ENCODE measurements around the gene AQP2.

DNA sequence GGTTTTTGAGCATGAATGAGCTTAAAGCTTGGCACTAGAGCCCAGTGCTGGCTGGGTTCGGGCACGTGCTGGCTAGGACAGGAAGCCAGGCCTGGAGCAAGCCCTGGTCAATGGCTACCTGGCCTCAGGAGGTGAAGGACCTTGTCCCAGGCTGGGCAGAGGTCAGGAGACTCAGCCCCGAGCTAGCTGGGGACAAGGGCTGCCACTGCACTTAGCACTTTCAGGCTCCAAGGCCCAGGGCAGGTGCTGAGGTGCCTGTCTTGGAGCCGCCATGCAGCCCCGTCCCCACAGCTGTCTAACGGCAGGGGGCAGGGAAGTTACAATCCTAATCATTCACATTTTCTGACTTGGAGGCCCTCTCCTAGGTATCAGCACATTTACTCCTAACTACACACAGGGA is 17.9 kb downstream of the AQP2 start:
- TF ChIP-seq YY1 (IDR thresholded peaks at IDR 0.05), result peak; percentile 55
- TF ChIP-seq, protein P1, sequence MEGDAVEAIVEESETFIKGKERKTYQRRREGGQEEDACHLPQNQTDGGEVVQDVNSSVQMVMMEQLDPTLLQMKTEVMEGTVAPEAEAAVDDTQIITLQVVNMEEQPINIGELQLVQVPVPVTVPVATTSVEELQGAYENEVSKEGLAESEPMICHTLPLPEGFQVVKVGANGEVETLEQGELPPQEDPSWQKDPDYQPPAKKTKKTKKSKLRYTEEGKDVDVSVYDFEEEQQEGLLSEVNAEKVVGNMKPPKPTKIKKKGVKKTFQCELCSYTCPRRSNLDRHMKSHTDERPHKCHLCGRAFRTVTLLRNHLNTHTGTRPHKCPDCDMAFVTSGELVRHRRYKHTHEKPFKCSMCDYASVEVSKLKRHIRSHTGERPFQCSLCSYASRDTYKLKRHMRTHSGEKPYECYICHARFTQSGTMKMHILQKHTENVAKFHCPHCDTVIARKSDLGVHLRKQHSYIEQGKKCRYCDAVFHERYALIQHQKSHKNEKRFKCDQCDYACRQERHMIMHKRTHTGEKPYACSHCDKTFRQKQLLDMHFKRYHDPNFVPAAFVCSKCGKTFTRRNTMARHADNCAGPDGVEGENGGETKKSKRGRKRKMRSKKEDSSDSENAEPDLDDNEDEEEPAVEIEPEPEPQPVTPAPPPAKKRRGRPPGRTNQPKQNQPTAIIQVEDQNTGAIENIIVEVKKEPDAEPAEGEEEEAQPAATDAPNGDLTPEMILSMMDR (IDR thresholded peaks at IDR 0.05; ENCODE audit: low read depth, low read length, missing input control), result no peak
- TF ChIP-seq RAD21 (IDR thresholded peaks at IDR 0.05), result peak in 1 of 2 donors; percentile 20
- TF ChIP-seq, protein P2, sequence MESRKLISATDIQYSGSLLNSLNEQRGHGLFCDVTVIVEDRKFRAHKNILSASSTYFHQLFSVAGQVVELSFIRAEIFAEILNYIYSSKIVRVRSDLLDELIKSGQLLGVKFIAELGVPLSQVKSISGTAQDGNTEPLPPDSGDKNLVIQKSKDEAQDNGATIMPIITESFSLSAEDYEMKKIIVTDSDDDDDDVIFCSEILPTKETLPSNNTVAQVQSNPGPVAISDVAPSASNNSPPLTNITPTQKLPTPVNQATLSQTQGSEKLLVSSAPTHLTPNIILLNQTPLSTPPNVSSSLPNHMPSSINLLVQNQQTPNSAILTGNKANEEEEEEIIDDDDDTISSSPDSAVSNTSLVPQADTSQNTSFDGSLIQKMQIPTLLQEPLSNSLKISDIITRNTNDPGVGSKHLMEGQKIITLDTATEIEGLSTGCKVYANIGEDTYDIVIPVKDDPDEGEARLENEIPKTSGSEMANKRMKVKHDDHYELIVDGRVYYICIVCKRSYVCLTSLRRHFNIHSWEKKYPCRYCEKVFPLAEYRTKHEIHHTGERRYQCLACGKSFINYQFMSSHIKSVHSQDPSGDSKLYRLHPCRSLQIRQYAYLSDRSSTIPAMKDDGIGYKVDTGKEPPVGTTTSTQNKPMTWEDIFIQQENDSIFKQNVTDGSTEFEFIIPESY (IDR thresholded peaks at IDR 0.05), result no peak
- TF ChIP-seq FOXA1 (IDR thresholded peaks at IDR 0.05), result no peak
- TF ChIP-seq, protein P3, sequence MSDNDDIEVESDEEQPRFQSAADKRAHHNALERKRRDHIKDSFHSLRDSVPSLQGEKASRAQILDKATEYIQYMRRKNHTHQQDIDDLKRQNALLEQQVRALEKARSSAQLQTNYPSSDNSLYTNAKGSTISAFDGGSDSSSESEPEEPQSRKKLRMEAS (IDR thresholded peaks at IDR 0.05), result no peak
- TF ChIP-seq, protein P4, sequence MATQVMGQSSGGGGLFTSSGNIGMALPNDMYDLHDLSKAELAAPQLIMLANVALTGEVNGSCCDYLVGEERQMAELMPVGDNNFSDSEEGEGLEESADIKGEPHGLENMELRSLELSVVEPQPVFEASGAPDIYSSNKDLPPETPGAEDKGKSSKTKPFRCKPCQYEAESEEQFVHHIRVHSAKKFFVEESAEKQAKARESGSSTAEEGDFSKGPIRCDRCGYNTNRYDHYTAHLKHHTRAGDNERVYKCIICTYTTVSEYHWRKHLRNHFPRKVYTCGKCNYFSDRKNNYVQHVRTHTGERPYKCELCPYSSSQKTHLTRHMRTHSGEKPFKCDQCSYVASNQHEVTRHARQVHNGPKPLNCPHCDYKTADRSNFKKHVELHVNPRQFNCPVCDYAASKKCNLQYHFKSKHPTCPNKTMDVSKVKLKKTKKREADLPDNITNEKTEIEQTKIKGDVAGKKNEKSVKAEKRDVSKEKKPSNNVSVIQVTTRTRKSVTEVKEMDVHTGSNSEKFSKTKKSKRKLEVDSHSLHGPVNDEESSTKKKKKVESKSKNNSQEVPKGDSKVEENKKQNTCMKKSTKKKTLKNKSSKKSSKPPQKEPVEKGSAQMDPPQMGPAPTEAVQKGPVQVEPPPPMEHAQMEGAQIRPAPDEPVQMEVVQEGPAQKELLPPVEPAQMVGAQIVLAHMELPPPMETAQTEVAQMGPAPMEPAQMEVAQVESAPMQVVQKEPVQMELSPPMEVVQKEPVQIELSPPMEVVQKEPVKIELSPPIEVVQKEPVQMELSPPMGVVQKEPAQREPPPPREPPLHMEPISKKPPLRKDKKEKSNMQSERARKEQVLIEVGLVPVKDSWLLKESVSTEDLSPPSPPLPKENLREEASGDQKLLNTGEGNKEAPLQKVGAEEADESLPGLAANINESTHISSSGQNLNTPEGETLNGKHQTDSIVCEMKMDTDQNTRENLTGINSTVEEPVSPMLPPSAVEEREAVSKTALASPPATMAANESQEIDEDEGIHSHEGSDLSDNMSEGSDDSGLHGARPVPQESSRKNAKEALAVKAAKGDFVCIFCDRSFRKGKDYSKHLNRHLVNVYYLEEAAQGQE (IDR thresholded peaks at IDR 0.05), result no peak
- TF ChIP-seq TAF1 (conservative IDR thresholded peaks at IDR 0.05), result no peak
- TF ChIP-seq EGR1 (IDR thresholded peaks at IDR 0.05; ENCODE audit: low read depth in 2 of 2), result no peak
- TF ChIP-seq SP1 (IDR thresholded peaks at IDR 0.05), result peak; percentile 45
- TF ChIP-seq RXRA (IDR thresholded peaks at IDR 0.05), result peak; percentile 77 to 82
- TF ChIP-seq JUND (IDR thresholded peaks at IDR 0.05), result no peak
- no peak for TF ChIP-seq GABPA (IDR thresholded peaks at IDR 0.05 in 1 of 2, conservative IDR thresholded peaks at IDR 0.05 in 1 of 2)

Data from liver (tissue), 3 donors.